ENCODE measurements around the gene IP6K1. TPM values are rescaled to one million over a fixed set of nuclear protein-coding genes. Genes with fewer than 3 reads are reported as not detected.

Gene IP6K1
- total RNA-seq, result 16.4 and 19.9 TPM in 2 replicates

GRCh38 chr3:49786357-49787181 is at the start of gene IP6K1:
TSS of gene IP6K1 (minus strand) at chr3:49786542. CDS start at chr3:49748040, 38,502 bp downstream.

GRCh38 chr3:49813497-49814174 is 27.3 kb upstream of the IP6K1 start, which contains the start of gene UBA7:
TSS of gene UBA7 (minus strand) at chr3:49813953. CDS start at chr3:49813787, 166 bp downstream.

GRCh38 chr3:49802719-49803464 is 16.6 kb upstream of the IP6K1 start, which contains the start of gene INKA1:
TSS of gene INKA1 (plus strand) at chr3:49803261. CDS start at chr3:49803393, 132 bp downstream.

GRCh38 chr3:49799761-49800160 is 13.4 kb upstream of the IP6K1 start, which contains the start of gene CDHR4:
TSS of gene CDHR4 (minus strand) at chr3:49799873. CDS start at chr3:49799812, 61 bp downstream.

GRCh38 chr3:49723628-49724551 is 62.5 kb downstream of the IP6K1 start, which contains the start of gene GMPPB:
TSS of gene GMPPB (minus strand) at chr3:49723951. CDS start at chr3:49723726, 225 bp downstream.

GRCh38 chr3:49719214-49719884 is 67.0 kb downstream of the IP6K1 start, which contains the start of gene AMIGO3:
TSS of gene AMIGO3 (minus strand) at chr3:49719684. CDS start at chr3:49719465, 219 bp downstream.

GRCh38 chr3:49689046-49689907 is 97.1 kb downstream of the IP6K1 start, which contains the start of the genes MST1 and RNF123:
TSS of gene MST1 (minus strand) at chr3:49689474. CDS start at chr3:49688691, 783 bp downstream.
TSS of gene RNF123 (plus strand) at chr3:49689557. CDS start at chr3:49691166, 1,609 bp downstream.

Other genes with a start within 250 kb of the IP6K1 start
- gene BSN, start 232.1 kb downstream of the IP6K1 start, total RNA-seq, result under 0.01 and 0.08 TPM in 2 replicates
- 176 and 220 TPM in 2 replicates for gene APEH, start 112.2 kb downstream of the IP6K1 start, total RNA-seq
- gene MST1, start 97.1 kb downstream of the IP6K1 start, total RNA-seq, result 2.4 and 6.2 TPM in 2 replicates
- 21.1 and 22.8 TPM in 2 replicates for gene RNF123, start 97.0 kb downstream of the IP6K1 start, total RNA-seq
- not detected in 2 replicates for gene AMIGO3, start 66.9 kb downstream of the IP6K1 start, total RNA-seq
- gene GMPPB, start 62.6 kb downstream of the IP6K1 start, total RNA-seq, result 49.7 and 82.6 TPM in 2 replicates
- not detected in 2 replicates for gene CDHR4, start 13.3 kb upstream of the IP6K1 start, total RNA-seq
- gene INKA1, start 16.7 kb upstream of the IP6K1 start, total RNA-seq, result 26.6 and 28.2 TPM in 2 replicates
- gene UBA7, start 27.4 kb upstream of the IP6K1 start, total RNA-seq, result 1.1 and 1.8 TPM in 2 replicates
- gene TRAIP, start 70.0 kb upstream of the IP6K1 start, total RNA-seq, result 5.5 and 14.1 TPM in 2 replicates
- gene CAMKV, start 83.4 kb upstream of the IP6K1 start, total RNA-seq, result not detected in 2 replicates
- gene MST1R, start 117.3 kb upstream of the IP6K1 start, total RNA-seq, result 17.8 and 21.9 TPM in 2 replicates
- gene MON1A, start 143.3 kb upstream of the IP6K1 start, total RNA-seq, result 21.6 and 27.1 TPM in 2 replicates
- 24.5 and 32.3 TPM in 2 replicates for gene RBM6, start 153.6 kb upstream of the IP6K1 start, total RNA-seq